Stimulated activated CD4-positive, alpha-beta T cell treated with anti-CD3 and anti-CD28 coated beads, Interleukin-15, amount 100 ng/mL, for 24 hours (primary cell): Measurements from ENCODE around the gene CHADL.
"Not testable (repeated sequence)": the region's sequence is repeated elsewhere in the genome, so short reads cannot be mapped to it uniquely, and the experiment has no call there.

Experiments used
- DNase-seq: peaks from one replicate; pipeline ENCODE4 v3.0.0-alpha.2; 2020

The CHADL gene

DNA sequence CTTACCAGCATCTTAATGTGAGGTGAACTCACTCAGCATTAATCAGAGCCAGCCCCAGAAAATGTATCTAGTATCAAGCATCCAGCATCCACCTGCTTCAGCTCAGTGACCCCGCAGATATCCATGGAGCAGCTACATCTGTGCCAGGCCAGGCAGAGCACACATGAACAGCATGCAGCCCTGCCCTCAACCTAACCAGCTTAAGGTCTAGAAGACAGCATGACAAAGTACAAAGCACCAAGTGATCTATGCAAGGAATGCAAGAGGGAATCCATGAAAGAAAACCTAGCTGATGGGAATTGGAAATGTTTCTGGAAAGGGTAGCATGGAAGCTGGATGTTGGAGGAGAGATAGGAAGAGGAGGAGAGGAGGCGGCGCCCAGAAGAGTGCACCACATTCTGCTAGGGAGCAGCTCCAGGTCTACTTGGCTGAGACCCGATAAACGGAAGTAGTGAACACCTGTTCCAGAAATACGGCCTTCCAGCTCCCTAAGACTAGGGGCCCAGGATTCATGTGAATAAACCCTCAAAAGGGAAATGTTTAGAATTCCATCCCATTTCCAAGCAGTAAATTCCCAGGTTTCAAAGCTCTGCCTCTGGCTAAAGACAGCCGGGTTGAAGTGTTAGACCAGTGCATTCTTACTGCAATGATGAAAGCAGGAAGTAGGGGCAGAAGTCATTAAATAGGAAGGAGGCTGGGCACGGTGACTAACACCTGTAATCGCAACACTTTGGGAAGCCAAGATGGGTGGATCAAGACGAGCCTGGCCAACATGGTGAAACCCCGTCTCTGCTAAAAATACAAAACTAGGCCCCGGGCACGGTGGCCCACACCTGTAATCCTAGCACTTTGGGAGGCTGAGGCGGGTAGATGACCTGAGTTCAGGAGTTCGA is 59.1 kb downstream of the CHADL start:
- no peak for DNase-seq

DNA sequence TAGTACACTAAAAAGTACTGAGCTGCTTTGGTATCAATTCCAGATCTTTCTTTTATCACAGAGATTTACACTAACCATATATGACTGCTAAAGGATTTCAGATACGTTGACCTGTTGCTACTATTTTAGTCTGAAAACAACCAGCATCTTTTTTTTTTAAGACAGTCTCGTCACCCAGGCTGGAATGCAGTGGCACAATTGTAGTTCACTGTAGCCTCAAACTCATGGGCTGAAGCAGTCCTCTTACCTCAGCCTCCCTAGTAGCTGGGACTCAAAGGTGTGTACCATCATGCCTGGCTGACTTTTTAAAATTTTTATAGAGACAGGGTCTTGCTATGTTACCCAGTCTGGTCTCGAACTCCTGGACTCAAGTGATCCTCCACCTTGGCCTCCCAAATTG is 59.8 kb downstream of the CHADL start:
- no peak for DNase-seq

- DNase-seq: not testable (repeated sequence)
Observed at GRCh38 chr22:41180362-41180761, 60.4 kb downstream of the CHADL start.
